GM12891 (cell line): Measurements from ENCODE around the gene LIN28B.

Experiments
- POLR2A ChIP-seq: IDR thresholded peaks from 2 replicates; pipeline ENCODE4 v1.6.1; 2011; ENCODE audit warnings: low read depth, low read length, control low read depth
- POLR2AphosphoS5 ChIP-seq: IDR thresholded peaks from 2 replicates; pipeline ENCODE4 v1.6.1; 2011; ENCODE audit warnings: low read depth, low read length, control low read depth

DNA sequence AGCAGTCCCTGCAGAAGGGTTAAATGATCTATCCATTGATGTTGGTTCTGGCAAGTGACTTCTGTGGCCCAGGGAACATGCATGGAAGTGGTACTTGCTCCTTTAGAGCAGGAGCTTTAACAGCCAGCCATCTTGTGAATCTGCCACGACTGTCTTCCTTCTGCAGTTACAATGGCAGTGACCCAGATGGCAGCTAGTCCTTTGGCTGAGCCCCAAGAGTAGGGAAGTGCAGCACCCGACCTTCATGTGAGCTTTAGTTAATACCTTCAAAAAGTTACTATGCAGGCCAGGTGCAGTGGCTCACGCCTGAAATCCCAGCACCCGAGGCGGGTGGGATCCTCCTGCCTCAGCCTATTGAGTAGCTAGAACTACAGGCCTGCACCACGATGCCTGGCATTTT lies 156.5 kb downstream of the LIN28B start:
- TF ChIP-seq POLR2A (no peak), POLR2AphosphoS5 (no peak)
